H9 (cell line): ENCODE results near the gene ZFP57. TPM values are rescaled to one million over a fixed set of nuclear protein-coding genes. Genes with fewer than 3 reads are reported as not detected.

Experiments
- DNase-seq: peaks from one replicate; pipeline ENCODE4 v3.0.0-alpha.2; 2017
- H2AFZ ChIP-seq: one replicate; pipeline ENCODE4 v1.6.1; 2013; ENCODE audit warnings: mild to moderate bottlenecking, low read length, control low read depth, moderate library complexity
- H2AK5ac ChIP-seq: 2 replicates; pipeline ENCODE4 v1.6.1; 2013; ENCODE audit warnings: low read length, control low read depth, mixed read lengths; ENCODE audit not compliant: insufficient read length
- H2BK120ac ChIP-seq: one replicate; pipeline ENCODE4 v1.6.1; 2013; ENCODE audit warnings: low read depth, mild to moderate bottlenecking, low read length, control low read depth, inconsistent platforms; ENCODE audit not compliant: poor library complexity, severe bottlenecking
- H2BK12ac ChIP-seq: 2 replicates; pipeline ENCODE4 v1.6.1; 2013; ENCODE audit warnings: low read length, control low read depth, mixed read lengths, low read depth; ENCODE audit not compliant: insufficient read length
- H2BK15ac ChIP-seq: 2 replicates; pipeline ENCODE4 v1.6.1; 2013; ENCODE audit warnings: low read depth, low read length, control low read depth
- H2BK20ac ChIP-seq: one replicate; pipeline ENCODE4 v1.6.1; 2013; ENCODE audit warnings: low read depth, mild to moderate bottlenecking, low read length, control low read depth, inconsistent platforms; ENCODE audit not compliant: poor library complexity, severe bottlenecking
- H2BK5ac ChIP-seq: 2 replicates; pipeline ENCODE4 v1.6.1; 2013; ENCODE audit warnings: low read length, control low read depth, mixed read lengths; ENCODE audit not compliant: insufficient read length
- H3K14ac ChIP-seq: 2 replicates; pipeline ENCODE4 v1.6.1; 2013; ENCODE audit warnings: low read length, control low read depth; ENCODE audit not compliant: insufficient read depth
- H3K18ac ChIP-seq: 2 replicates; pipeline ENCODE4 v1.6.1; 2013; ENCODE audit warnings: low read depth, mild to moderate bottlenecking, mixed read lengths, low read length, control low read depth; ENCODE audit not compliant: insufficient read length
- H3K23ac ChIP-seq: 2 replicates; pipeline ENCODE4 v1.6.1; 2013; ENCODE audit warnings: low read length, control low read depth, mixed read lengths, low read depth; ENCODE audit not compliant: insufficient read length
- H3K23me2 ChIP-seq: 2 replicates; pipeline ENCODE4 v1.6.1; 2013; ENCODE audit warnings: low read depth, mild to moderate bottlenecking, mixed read lengths, low read length, control low read depth; ENCODE audit not compliant: insufficient read length, poor library complexity, severe bottlenecking
- H3K27ac ChIP-seq: 2 replicates; pipeline ENCODE4 v1.5.1; 2013; ENCODE audit warnings: low read length, control low read depth, mixed read lengths, low read depth; ENCODE audit not compliant: insufficient read length
- H3K27me3 ChIP-seq: 2 replicates; pipeline ENCODE4 v1.6.1; 2013; ENCODE audit warnings: low read length, control low read depth, inconsistent platforms; ENCODE audit not compliant: insufficient read depth
- H3K4ac ChIP-seq: 2 replicates; pipeline ENCODE4 v1.6.1; 2013; ENCODE audit warnings: low read depth, mild to moderate bottlenecking, control low read depth, inconsistent platforms, low read length, moderate library complexity
- H3K4me1 ChIP-seq: 2 replicates; pipeline ENCODE4 v1.6.1; 2013; ENCODE audit warnings: low read length, control low read depth, inconsistent platforms; ENCODE audit not compliant: insufficient read depth
- H3K4me2 ChIP-seq: 2 replicates; pipeline ENCODE4 v1.6.1; 2013; ENCODE audit warnings: low read length, control low read depth, mixed read lengths; ENCODE audit not compliant: insufficient read length, insufficient read depth
- H3K56ac ChIP-seq: 2 replicates; pipeline ENCODE4 v1.6.1; 2013; ENCODE audit warnings: low read depth, mild to moderate bottlenecking, mixed read lengths, low read length, control low read depth; ENCODE audit not compliant: insufficient read length
- H3K79me1 ChIP-seq: 2 replicates; pipeline ENCODE4 v1.6.1; 2013; ENCODE audit warnings: low read depth, mild to moderate bottlenecking, moderate library complexity, low read length, control low read depth, inconsistent platforms; ENCODE audit not compliant: insufficient read depth, poor library complexity, severe bottlenecking
- H3K79me2 ChIP-seq: 2 replicates; pipeline ENCODE4 v1.6.1; 2013; ENCODE audit warnings: low read length, control low read depth, inconsistent platforms; ENCODE audit not compliant: insufficient read depth
- H3K9ac ChIP-seq: 2 replicates; pipeline ENCODE4 v1.6.1; 2013; ENCODE audit warnings: low read length, control low read depth, mixed read lengths; ENCODE audit not compliant: insufficient read length; ENCODE audit errors: extremely low read depth
- H3K9me3 ChIP-seq: one replicate; pipeline ENCODE4 v1.6.1; 2013; ENCODE audit warnings: low read depth, low read length, inconsistent platforms; ENCODE audit not compliant: control insufficient read depth
- H3T11ph ChIP-seq: one replicate; pipeline ENCODE4 v1.6.1; 2013; ENCODE audit warnings: mild to moderate bottlenecking, low read length, control low read depth, inconsistent platforms
- H4K20me1 ChIP-seq: one replicate; pipeline ENCODE4 v1.6.1; 2013; ENCODE audit not compliant: control insufficient read depth, insufficient read length, insufficient read depth
- H4K5ac ChIP-seq: 2 replicates; pipeline ENCODE4 v1.6.1; 2013; ENCODE audit warnings: low read depth, mild to moderate bottlenecking, mixed read lengths, low read length, control low read depth; ENCODE audit not compliant: insufficient read length
- H4K8ac ChIP-seq: replicated peaks from 2 replicates; pipeline ENCODE4 v1.6.1; 2013; ENCODE audit warnings: low read length, control low read depth, mixed read lengths, low read depth; ENCODE audit not compliant: insufficient read length
- H4K91ac ChIP-seq: 2 replicates; pipeline ENCODE4 v1.6.1; 2013; ENCODE audit warnings: low read depth, mild to moderate bottlenecking, moderate library complexity, mixed read lengths, low read length, control low read depth; ENCODE audit not compliant: insufficient read length
- H3K27ac Mint-ChIP-seq, 3 experiments: 2 replicates in 2 of 3; 3 replicates in 1 of 3; pipeline ENCODE4 v1.8.0; 2020 to 2021; ENCODE audit warnings: mixed read lengths in 3 of 3, mild to moderate bottlenecking in 1 of 3, moderate library complexity in 1 of 3
- H3K27me3 Mint-ChIP-seq: 2 replicates; pipeline ENCODE4 v1.8.0; 2021; ENCODE audit warnings: low read depth, mild to moderate bottlenecking, moderate library complexity, mixed read lengths
- H3K36me3 Mint-ChIP-seq, 3 experiments: 2 replicates in 2 of 3; 3 replicates in 1 of 3; pipeline ENCODE4 v1.8.0; 2020 to 2021; ENCODE audit warnings: low read depth in 3 of 3, mixed read lengths in 3 of 3; ENCODE audit not compliant: insufficient read depth in 1 of 3
- H3K4me1 Mint-ChIP-seq, 2 experiments: 2 replicates each; pipeline ENCODE4 v1.8.0; 2020; ENCODE audit warnings: mixed read lengths in 2 of 2
- H3K4me3 Mint-ChIP-seq, 2 experiments: 2 replicates in 1 of 2; 3 replicates in 1 of 2; pipeline ENCODE4 v1.8.0; 2020 to 2021; ENCODE audit warnings: mild to moderate bottlenecking in 2 of 2, mixed read lengths in 2 of 2, moderate library complexity in 1 of 2
- H3K9me3 Mint-ChIP-seq, 2 experiments: 2 replicates in 1 of 2; 3 replicates in 1 of 2; pipeline ENCODE4 v1.8.0; 2020; ENCODE audit warnings: mild to moderate bottlenecking in 2 of 2, mixed read lengths in 2 of 2, moderate library complexity in 1 of 2
- CTCF ChIP-seq: fragments of 200-600 bp; sonication (generic); conservative IDR thresholded peaks from 3 replicates; pipeline ENCODE4 v1.8.0; 2021; ENCODE audit warnings: antibody characterized with exemption, mild to moderate bottlenecking
- WGBS: extraction: QIAGEN DNeasy Blood & Tissue Kit; methylation state at CpG from one replicate; pipeline ENCODE4 v1.1.7; 2013; ENCODE audit warnings: missing lambda C conversion rate, low lambda C conversion rate, mixed read lengths; ENCODE audit not compliant: insufficient read length; ENCODE audit errors: extremely low coverage; 5-methylcytosine and 5-hydroxymethylcytosine counted together
- total RNA-seq: library from RNA; stranded (reverse); gene quantifications from 2 replicates; pipeline ENCODE4 v1.2.1, GENCODE V29; 2021

Gene ZFP57
- total RNA-seq, 1 experiment from 2014 or later, result 1.7 TPM

- Mint-ChIP-seq H3K36me3 (peaks cover 3 to 8% (median 4%) of the 10 kb centered on the region in 3 experiments; a peak in 3 of 7 replicates), H3K27ac (no peak overlapping the region), H3K27me3 (no peaks in the 10 kb centered on the region; the same call in 1 of the 2 replicates), H3K9me3 (peaks cover 6 to 9% of the 10 kb centered on the region in 2 experiments; a peak in 4 of 5 replicates), H3K4me3 (no peak overlapping the region), H3K4me1 (peaks cover 7 to 14% of the 10 kb centered on the region in 2 experiments)
- Histone ChIP-seq H3K9me3 (no peaks in the 10 kb centered on the region), H2BK20ac (no peak overlapping the region), H3K4me2 (no peak overlapping the region), H3K79me1 (no peaks in the 10 kb centered on the region), H4K91ac (no peak overlapping the region), H2AFZ (no peak overlapping the region), H3K27me3 (no peaks in the 10 kb centered on the region), H3K9ac (no peak overlapping the region), H2BK5ac (no peak overlapping the region), H3K27ac (no peak overlapping the region), H3K79me2 (no peaks in the 10 kb centered on the region), H3K18ac (no peak overlapping the region), H3K4ac (no peak overlapping the region), H3K23ac (no peak overlapping the region), H4K8ac (no peak overlapping the region), H2AK5ac (no peak overlapping the region), H3K23me2 (no peaks in the 10 kb centered on the region), H4K5ac (no peak overlapping the region), H2BK120ac (no peak overlapping the region), H3K4me1 (no peaks in the 10 kb centered on the region; the same call in 1 of the 2 replicates), H4K20me1 (no peaks in the 10 kb centered on the region), H2BK12ac (no peak overlapping the region), H3K56ac (no peak overlapping the region), H3T11ph (no peak overlapping the region), H2BK15ac (no peak overlapping the region), H3K14ac (no peak overlapping the region)
- no CpG with 5 or more reads among the region's 3 CpGs for WGBS
- no peak for TF ChIP-seq CTCF
- no peak for DNase-seq
These were observed 13.7 kb upstream of the ZFP57 start for GRCh38 chr6:29694637-29695036.
